Measurements from ENCODE around the gene STPG3. TPM values are rescaled to one million over a fixed set of nuclear protein-coding genes. Genes with fewer than 3 reads are reported as not detected.
A peak's percentile ranks its signal among the peaks of the same experiment; 100 is the strongest.

The STPG3 gene
- total and polyA plus RNA-seq, 12 donors: 0.25 to 3.1 (median 0.32) TPM; not detected in 9

DNA sequence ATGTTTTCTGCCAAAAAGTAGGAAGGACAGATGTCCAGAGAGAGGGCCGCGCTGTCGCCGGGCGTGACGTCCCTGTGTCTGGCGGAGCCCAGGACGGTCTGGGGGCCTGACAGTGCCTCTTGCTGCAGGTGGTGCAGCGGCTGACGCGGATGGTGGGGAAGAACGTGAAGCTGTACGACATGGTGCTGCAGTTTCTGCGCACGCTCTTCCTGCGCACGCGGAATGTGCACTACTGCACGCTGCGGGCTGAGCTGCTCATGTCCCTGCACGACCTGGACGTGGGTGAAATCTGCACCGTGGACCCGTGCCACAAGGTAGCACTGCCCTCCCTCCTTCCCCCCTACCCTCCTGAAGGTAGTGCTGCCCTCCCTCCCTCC is 11.8 kb downstream of the STPG3 start:
- DNase-seq: no peak
- 86 to 92% (median 90%) methylated on average over 23 to 24 of the region's 24 CpGs for WGBS, 4 donors
- TF ChIP-seq, protein P1, sequence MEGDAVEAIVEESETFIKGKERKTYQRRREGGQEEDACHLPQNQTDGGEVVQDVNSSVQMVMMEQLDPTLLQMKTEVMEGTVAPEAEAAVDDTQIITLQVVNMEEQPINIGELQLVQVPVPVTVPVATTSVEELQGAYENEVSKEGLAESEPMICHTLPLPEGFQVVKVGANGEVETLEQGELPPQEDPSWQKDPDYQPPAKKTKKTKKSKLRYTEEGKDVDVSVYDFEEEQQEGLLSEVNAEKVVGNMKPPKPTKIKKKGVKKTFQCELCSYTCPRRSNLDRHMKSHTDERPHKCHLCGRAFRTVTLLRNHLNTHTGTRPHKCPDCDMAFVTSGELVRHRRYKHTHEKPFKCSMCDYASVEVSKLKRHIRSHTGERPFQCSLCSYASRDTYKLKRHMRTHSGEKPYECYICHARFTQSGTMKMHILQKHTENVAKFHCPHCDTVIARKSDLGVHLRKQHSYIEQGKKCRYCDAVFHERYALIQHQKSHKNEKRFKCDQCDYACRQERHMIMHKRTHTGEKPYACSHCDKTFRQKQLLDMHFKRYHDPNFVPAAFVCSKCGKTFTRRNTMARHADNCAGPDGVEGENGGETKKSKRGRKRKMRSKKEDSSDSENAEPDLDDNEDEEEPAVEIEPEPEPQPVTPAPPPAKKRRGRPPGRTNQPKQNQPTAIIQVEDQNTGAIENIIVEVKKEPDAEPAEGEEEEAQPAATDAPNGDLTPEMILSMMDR (IDR thresholded peaks at IDR 0.05): no peak
- no peak for TF ChIP-seq POLR2A (IDR thresholded peaks at IDR 0.05)
- Histone ChIP-seq H3K36me3 (replicated peaks in 1 of 2) (peaks cover 0 to 43% of the 10 kb centered on the region in 2 donors), H3K4me3 (no peak overlapping the region), H3K4me1 (replicated peaks in 1 of 2) (no peaks in the 10 kb centered on the region), H3K27me3 (no peaks in the 10 kb centered on the region), H3K27ac (no peak overlapping the region), H3K9me3 (replicated peaks in 1 of 3) (no peaks in the 10 kb centered on the region)
- intact Hi-C loops (cut with DNase I): no loop called here

DNA sequence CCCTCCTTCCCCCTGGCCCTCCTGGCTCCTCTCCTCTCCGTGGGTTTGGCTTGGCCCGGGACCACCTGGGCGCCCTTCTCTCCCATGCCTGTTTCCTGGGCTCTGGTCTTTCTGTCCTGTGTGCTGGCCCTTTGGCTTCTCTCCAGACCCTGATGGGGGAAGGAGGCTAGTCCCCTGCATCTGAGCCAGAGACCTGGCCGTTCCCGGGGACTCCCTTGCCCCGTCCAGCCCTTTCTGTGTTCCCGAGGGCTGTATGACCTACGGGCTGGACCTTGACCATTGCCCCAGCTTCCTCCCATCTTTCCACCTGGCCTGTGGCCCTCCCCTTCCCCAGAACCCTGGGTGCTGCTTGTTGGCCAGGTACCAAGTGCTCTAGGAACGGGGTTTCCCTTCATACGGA is 12.4 kb downstream of the STPG3 start:
- TF ChIP-seq POLR2A (IDR thresholded peaks at IDR 0.05): no peak
- TF ChIP-seq, protein P1 (IDR thresholded peaks at IDR 0.05): no peak
- WGBS, 4 donors: 81 to 88% (median 84%) methylated on average over 8 to 10 of the region's 10 CpGs
- H3K36me3 ChIP-seq (replicated peaks in 1 of 2): peaks cover 0 to 38% of the 10 kb centered on the region in 2 donors

DNA sequence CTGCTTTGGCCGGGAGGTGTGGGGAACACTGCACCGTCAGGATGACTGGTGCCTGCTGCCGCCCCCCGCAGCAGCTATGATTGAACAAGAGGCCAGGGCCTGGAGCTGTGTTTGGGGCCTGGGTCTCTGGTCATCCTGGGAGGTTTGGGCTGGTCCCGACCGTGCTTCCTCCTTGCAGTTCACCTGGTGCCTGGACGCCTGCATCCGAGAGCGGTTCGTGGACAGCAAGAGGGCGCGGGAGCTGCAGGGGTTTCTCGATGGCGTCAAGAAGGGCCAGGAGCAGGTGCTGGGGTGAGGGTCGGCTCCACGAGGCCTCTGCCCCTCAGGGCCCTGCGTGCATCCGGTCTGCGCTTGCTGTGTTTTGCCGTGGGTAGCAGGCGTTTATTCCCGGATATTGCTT is 13.0 kb downstream of the STPG3 start:
- peak in 1 of 7 donors; percentile 16 for DNase-seq
- Histone ChIP-seq H3K27ac (no peak overlapping the region), H3K36me3 (replicated peaks in 1 of 2) (peaks cover 0 to 34% of the 10 kb centered on the region in 2 donors), H3K9me3 (replicated peaks in 1 of 3) (no peaks in the 10 kb centered on the region), H3K4me3 (no peak overlapping the region), H3K27me3 (no peaks in the 10 kb centered on the region), H3K4me1 (replicated peaks in 1 of 2) (peaks cover 0 to 8% of the 10 kb centered on the region in 2 donors)
- WGBS, 4 donors: 92 to 97% (median 95%) methylated on average over 21 to 22 of the region's 22 CpGs
- intact Hi-C loops (cut with DNase I): no loop called here
- no peak for TF ChIP-seq POLR2A (IDR thresholded peaks at IDR 0.05)
- TF ChIP-seq, protein P1 (IDR thresholded peaks at IDR 0.05): no peak

More for the DNA sequence above, 12.4 kb downstream of the STPG3 start:
- H3K4me1 ChIP-seq (replicated peaks in 1 of 2): peaks cover 0 to 3% of the 10 kb centered on the region in 2 donors
- no peaks in the 10 kb centered on the region for H3K9me3 ChIP-seq (replicated peaks in 1 of 3)
- peak in 1 of 7 donors; percentile 15 for DNase-seq
- no peaks in the 10 kb centered on the region for H3K27me3 ChIP-seq
- H3K4me3 ChIP-seq: no peak overlapping the region
- no peak overlapping the region for H3K27ac ChIP-seq
- intact Hi-C loops (cut with DNase I): no loop called here

DNA sequence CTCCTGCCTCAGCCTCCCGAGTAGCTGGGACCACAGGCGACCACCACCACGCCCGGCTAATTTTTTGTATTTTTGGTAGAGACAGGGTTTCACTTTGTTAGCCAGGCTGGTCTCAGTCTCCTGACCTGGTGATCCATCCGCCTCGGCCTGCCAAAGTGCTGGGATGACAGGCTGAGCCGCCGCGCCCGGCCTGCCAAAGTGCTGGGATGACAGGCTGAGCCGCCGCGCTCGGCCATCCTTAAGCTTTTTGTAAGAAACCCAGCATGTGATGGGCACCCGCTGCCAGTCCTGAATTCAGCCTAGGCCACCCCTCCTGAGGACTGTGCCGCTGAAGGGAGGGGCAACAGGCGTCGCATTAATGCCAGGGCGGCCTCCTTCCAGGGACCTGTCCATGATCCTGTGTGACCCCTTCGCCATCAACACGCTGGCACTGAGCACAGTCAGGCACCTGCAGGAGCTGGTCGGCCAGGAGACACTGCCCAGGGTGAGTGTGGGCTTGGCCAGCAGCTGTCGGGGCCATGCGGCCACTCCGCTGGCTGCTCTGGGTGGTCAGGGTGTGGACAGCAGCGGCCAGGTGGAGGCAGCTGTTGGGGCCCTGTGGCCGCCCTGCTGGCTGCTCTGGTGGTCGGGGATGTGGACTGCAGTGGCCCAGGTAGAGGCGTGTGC is 14.5 kb downstream of the STPG3 start:
- H3K36me3 ChIP-seq (replicated peaks in 1 of 2): peaks cover 0 to 31% of the 10 kb centered on the region in 2 donors
- TF ChIP-seq, protein P1 (IDR thresholded peaks at IDR 0.05): no peak
- TF ChIP-seq POLR2A (IDR thresholded peaks at IDR 0.05): no peak

More for the DNA sequence above, 14.5 kb downstream of the STPG3 start:
- DNase-seq: peak in 2 of 7 donors; percentile 15 to 23
- intact Hi-C loops (cut with DNase I): no loop called here
- 84 to 96% (median 94%) methylated on average over 11 to 29 of the region's 29 CpGs for WGBS, 4 donors
- Histone ChIP-seq H3K4me1 (replicated peaks in 1 of 2) (peaks cover 4 to 16% of the 10 kb centered on the region in 2 donors), H3K27me3 (no peaks in the 10 kb centered on the region), H3K4me3 (no peak overlapping the region), H3K27ac (no peak overlapping the region), H3K9me3 (replicated peaks in 1 of 3) (no peaks in the 10 kb centered on the region)

Data from adrenal gland (tissue), 12 donors.